HUDEP-2 (cell line): ENCODE data around the gene EXOSC1.
"Not testable (repeated sequence)": the region's sequence is repeated elsewhere in the genome, so short reads cannot be mapped to it uniquely, and the experiment has no call there.

Experiments used
- DNase-seq, 76 experiments: peaks; one replicate each; lab custom pipeline; 2025; ENCODE audit not compliant: unreplicated experiment in 76 of 76; lab: John Stamatoyannopoulos, UW

EXOSC1 gene

GRCh38 chr10:97411406-97411805 is 34.4 kb downstream of the EXOSC1 start:
- DNase-seq = peak in 3 of 76 experiments; percentile 19 to 38 (median 29)

- DNase-seq = no peak
Observed at GRCh38 chr10:97408496-97408992, 37.3 kb downstream of the EXOSC1 start.

- DNase-seq = no peak
Observed at GRCh38 chr10:97407952-97408248, 37.9 kb downstream of the EXOSC1 start.

GRCh38 chr10:97407211-97407951 is 38.4 kb downstream of the EXOSC1 start:
- DNase-seq = peak in 72 of 76 experiments; percentile 14 to 83 (median 55)

GRCh38 chr10:97406483-97406882 is 39.3 kb downstream of the EXOSC1 start:
- not testable (repeated sequence) for DNase-seq

GRCh38 chr10:97406064-97406463 is 39.7 kb downstream of the EXOSC1 start:
- DNase-seq = no peak

- no peak for DNase-seq
Observed at GRCh38 chr10:97404044-97404443, 41.8 kb downstream of the EXOSC1 start.

GRCh38 chr10:97401455-97401919 is 44.3 kb downstream of the EXOSC1 start:
- no peak for DNase-seq

- peak in 75 of 76 experiments; percentile 26 to 95 (median 83) for DNase-seq
Observed at GRCh38 chr10:97400665-97401454, 44.9 kb downstream of the EXOSC1 start, which contains the start of gene RRP12. Gene RRP12, minus strand, starts transcription at chr10:97401340. Its CDS starts 109 bp downstream, at chr10:97401231.

- DNase-seq = peak in 21 of 76 experiments; percentile 4 to 46 (median 19)
Observed at GRCh38 chr10:97399843-97400545, 45.8 kb downstream of the EXOSC1 start.

- no peak for DNase-seq
Observed at GRCh38 chr10:97396056-97396455, 49.8 kb downstream of the EXOSC1 start.

- DNase-seq = no peak
Observed at GRCh38 chr10:97393034-97393573, 52.7 kb downstream of the EXOSC1 start.

- DNase-seq = no peak
Observed at GRCh38 chr10:97390091-97390490, 55.7 kb downstream of the EXOSC1 start.

GRCh38 chr10:97388152-97388551 is 57.7 kb downstream of the EXOSC1 start:
- no peak for DNase-seq
